HepG2 (cell line): Measurements from ENCODE around the gene ASIC3. TPM values are rescaled to one million over a fixed set of nuclear protein-coding genes. Genes with fewer than 3 reads are reported as not detected.

Source experiments
- ATAC-seq: fragments of 200-7000 bp; cut with Tn5 transposase; 3 replicates; pipeline ENCODE4 v1.9.1; 2020; ENCODE audit warnings: mild to moderate bottlenecking, moderate library complexity
- BruUV-seq: library from RNA; stranded (reverse); fragments of 400-500 nt; replicated peaks from 2 replicates; lab custom pipeline; 2021; lab: Mats Ljungman, UMichigan
- CTCF ChIA-PET: fragments of 300-600 bp; formaldehyde crosslinking; extraction: SDS; loops from one replicate; lab custom pipeline; 2021; ENCODE audit warnings: low total read pairs, inconsistent platforms, low intra/inter-chr PET ratio; lab: Yijun Ruan, JAX
- POLR2A ChIA-PET: fragments of 350-600 bp; sonication (Branson Sonifier 250); formaldehyde crosslinking; loops from one replicate; lab custom pipeline; 2020; ENCODE audit warnings: antibody characterized with exemption, inconsistent platforms; lab: Yijun Ruan, JAX
- DNase-seq: peaks from one replicate; pipeline ENCODE4 v3.0.0-alpha.2; 2015; ENCODE audit warnings: low spot score
- FAIRE-seq: peaks from 3 replicates; lab custom pipeline; 2011; peaks lifted over from hg19 to GRCh38; lab: Jason Lieb, UNC
- H2AFZ ChIP-seq: one replicate; pipeline ENCODE4 v1.6.1; 2011; ENCODE audit warnings: low read length, inconsistent platforms
- H3K27ac ChIP-seq: fragments of 300-600 bp; 3 replicates; pipeline ENCODE4 v1.8.0; 2011; ENCODE audit warnings: mixed run types, mild to moderate bottlenecking, mixed read lengths, low read length, inconsistent platforms; ENCODE audit not compliant: insufficient read depth; ENCODE audit errors: extremely low read length
- H3K27me3 ChIP-seq, 2 experiments: fragments of 200-600 bp in 1 of 2; 2 replicates in 1 of 2; 3 replicates in 1 of 2; pipeline versions ENCODE4 v1.6.0 to v1.8.0; 2011; ENCODE audit warnings: low read length in 2 of 2, mild to moderate bottlenecking in 2 of 2, moderate library complexity in 2 of 2, inconsistent platforms in 1 of 2; ENCODE audit not compliant: insufficient read depth in 2 of 2, control insufficient read depth in 1 of 2
- H3K36me3 ChIP-seq, 2 experiments: fragments of 200-600 bp in 1 of 2; replicated peaks in 1 of 2; 2 replicates in 1 of 2; 3 replicates in 1 of 2; pipeline versions ENCODE4 v1.5.1 to v1.8.0; 2011; ENCODE audit warnings: low read length in 2 of 2, inconsistent platforms in 1 of 2; ENCODE audit not compliant: insufficient read depth in 2 of 2, control insufficient read depth in 1 of 2
- H3K4me1 ChIP-seq: 2 replicates; pipeline ENCODE4 v1.5.1; 2012; ENCODE audit warnings: low read length, inconsistent platforms; ENCODE audit not compliant: insufficient read depth
- H3K4me2 ChIP-seq: 2 replicates; pipeline ENCODE4 v1.6.0; 2011; ENCODE audit warnings: low read depth, low read length, inconsistent platforms
- H3K4me3 ChIP-seq, 3 experiments: fragments of 200-600 bp in 1 of 3; sonication (generic), shearing (Covaris generic) in 1 of 3; replicated peaks in 1 of 3; 2 replicates each; pipeline ENCODE4 v1.5.1; 2011 to 2016; ENCODE audit warnings: low read length in 3 of 3, inconsistent platforms in 2 of 3, low read depth in 2 of 3, mild to moderate bottlenecking in 2 of 3, control low read depth in 1 of 3, mixed read lengths in 1 of 3; ENCODE audit not compliant: insufficient read depth in 1 of 3
- H3K79me2 ChIP-seq: one replicate; pipeline ENCODE4 v1.6.1; 2011; ENCODE audit warnings: low read length, inconsistent platforms; ENCODE audit not compliant: insufficient read depth
- H3K9ac ChIP-seq: 2 replicates; pipeline ENCODE4 v1.6.0; 2011; ENCODE audit warnings: mild to moderate bottlenecking, low read depth, low read length, inconsistent platforms; ENCODE audit not compliant: insufficient read depth
- H3K9me3 ChIP-seq: 2 replicates; pipeline ENCODE4 v1.5.1; 2012; ENCODE audit warnings: mild to moderate bottlenecking, low read length
- H4K20me1 ChIP-seq: 2 replicates; pipeline ENCODE4 v1.6.0; 2011; ENCODE audit warnings: inconsistent platforms, mild to moderate bottlenecking, low read length, moderate library complexity; ENCODE audit not compliant: insufficient read depth
- ADNP ChIP-seq: sonication (generic); formaldehyde crosslinking; IDR thresholded peaks from 2 replicates; pipeline ENCODE4 v1.4.0; 2020; ENCODE audit warnings: missing genetic modification reagents
- HDAC2 ChIP-seq: sonication (generic); formaldehyde crosslinking; IDR thresholded peaks from 2 replicates; pipeline ENCODE4 v1.4.0; 2020; ENCODE audit warnings: missing genetic modification reagents
- LCORL ChIP-seq, 2 experiments: fragments of 450-650 bp in 1 of 2; sonication (generic) in 1 of 2; formaldehyde crosslinking in 1 of 2; IDR thresholded peaks; 2 replicates each; pipeline versions ENCODE4 v1.5.0 to v1.6.1; 2017 to 2020; ENCODE audit warnings: antibody characterized with exemption in 1 of 2, missing genetic modification reagents in 1 of 2
- SALL1 ChIP-seq: sonication (generic); formaldehyde crosslinking; IDR thresholded peaks from 2 replicates; pipeline ENCODE4 v1.8.0; 2022; ENCODE audit warnings: mild to moderate bottlenecking, missing genetic modification reagents
- ZNF564 ChIP-seq: sonication (generic); formaldehyde crosslinking; IDR thresholded peaks from 2 replicates; pipeline ENCODE4 v1.8.1; 2023; ENCODE audit warnings: mild to moderate bottlenecking, missing genetic modification reagents
- WGBS: methylation state at CpG from one replicate; pipeline ENCODE4 v1.1.6; 2017; ENCODE audit warnings: low lambda C conversion rate; 5-methylcytosine and 5-hydroxymethylcytosine counted together
- in situ Hi-C: cut with HindIII; loops from 2 replicates; pipeline ENCODE4 v1.10.0; 2017; ENCODE audit warnings: low pct_unique_long_range_greater_than_20kb; ENCODE audit not compliant: extremely low pct_ligation_motif_present
- intact Hi-C: fragments of 100-400 bp; cut with micrococcal nuclease; formaldehyde crosslinking; loops from one replicate; pipeline ENCODE4 v1.10.0; 2022; ENCODE audit not compliant: unreplicated experiment
- polyA plus RNA-seq, 8 experiments: library from polyadenylated mRNA; depleted of rRNA in 3 of 8; stranded (reverse) in 7 of 8; unstranded in 1 of 8; fragments of >200 nt; fragmentation: Illumina TruSeq in 4 of 8; extraction: Trizol in 4 of 8; gene quantifications; 2 replicates each; pipeline versions ENCODE4 v1.2.1 to v1.2.3, GENCODE V29; 2011 to 2016; ENCODE audit warnings: low read depth in 4 of 8, missing spikeins in 1 of 8, mixed read lengths in 1 of 8; ENCODE audit not compliant: insufficient read depth in 1 of 8
- total RNA-seq, 5 experiments: library from RNA; depleted of rRNA; stranded (reverse); fragments of >200 nt; fragmentation: Illumina TruSeq; extraction: Trizol; gene quantifications; 2 replicates each; pipeline ENCODE4 v1.2.3, GENCODE V29; 2016; ENCODE audit warnings: low read depth in 1 of 5
- TF ChIP-seq, protein P1 (sequence below): IDR thresholded peaks from 2 replicates; pipeline ENCODE4 v1.6.1; 2016; ENCODE audit warnings: low read depth, control low read depth
- TF ChIP-seq, protein P2 (sequence below): IDR thresholded peaks from 2 replicates; pipeline ENCODE4 v1.6.1; 2018; ENCODE audit warnings: missing genetic modification reagents
- TF ChIP-seq, protein P3 (sequence below): sonication (generic); formaldehyde crosslinking; IDR thresholded peaks from 2 replicates; pipeline ENCODE4 v1.5.0; 2020; ENCODE audit warnings: mild to moderate bottlenecking, missing genetic modification reagents, moderate library complexity
- TF ChIP-seq, protein P4 (sequence below): sonication (generic); formaldehyde crosslinking; IDR thresholded peaks from 2 replicates; pipeline ENCODE4 v1.5.0; 2020; ENCODE audit warnings: mild to moderate bottlenecking, missing genetic modification reagents, borderline replicate concordance

ASIC3 gene
- total and polyA plus RNA-seq, 2 of the 13 experiments (the other 11 are each of a cell fraction or from before 2014, with no cell fraction given), result 0.51 TPM; not detected in 1

DNA sequence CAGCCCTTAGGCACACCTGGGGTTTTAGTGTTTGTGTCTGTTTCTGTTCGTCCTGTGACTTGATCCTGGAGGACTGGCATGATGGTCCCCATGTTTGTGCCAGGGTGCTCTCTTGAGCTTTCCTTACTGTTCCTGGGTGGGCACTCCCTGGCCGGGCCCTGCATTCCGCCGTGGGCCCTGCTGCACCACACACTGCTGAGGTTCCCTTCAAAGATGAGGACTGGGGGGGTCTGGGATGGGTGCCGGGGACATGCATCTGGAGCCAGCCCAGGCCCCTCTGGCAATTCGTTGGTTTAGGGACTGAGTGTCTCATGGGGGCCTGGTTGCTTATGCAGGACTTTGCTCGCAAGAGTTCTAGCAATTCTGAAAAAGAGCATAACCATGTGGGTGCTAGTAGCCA is 42.7 kb downstream of the ASIC3 start (continued):
- TF ChIP-seq, protein P1, sequence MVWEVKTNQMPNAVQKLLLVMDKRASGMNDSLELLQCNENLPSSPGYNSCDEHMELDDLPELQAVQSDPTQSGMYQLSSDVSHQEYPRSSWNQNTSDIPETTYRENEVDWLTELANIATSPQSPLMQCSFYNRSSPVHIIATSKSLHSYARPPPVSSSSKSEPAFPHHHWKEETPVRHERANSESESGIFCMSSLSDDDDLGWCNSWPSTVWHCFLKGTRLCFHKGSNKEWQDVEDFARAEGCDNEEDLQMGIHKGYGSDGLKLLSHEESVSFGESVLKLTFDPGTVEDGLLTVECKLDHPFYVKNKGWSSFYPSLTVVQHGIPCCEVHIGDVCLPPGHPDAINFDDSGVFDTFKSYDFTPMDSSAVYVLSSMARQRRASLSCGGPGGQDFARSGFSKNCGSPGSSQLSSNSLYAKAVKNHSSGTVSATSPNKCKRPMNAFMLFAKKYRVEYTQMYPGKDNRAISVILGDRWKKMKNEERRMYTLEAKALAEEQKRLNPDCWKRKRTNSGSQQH (CRISPR knock-in tag), result no peak
- no peak for TF ChIP-seq LCORL (IDR thresholded peaks at IDR 0.05)
- TF ChIP-seq LCORL (CRISPR knock-in tag; IDR thresholded peaks at IDR 0.05), result no peak
- no peak for TF ChIP-seq ZNF564 (CRISPR knock-in tag)
- TF ChIP-seq HDAC2 (CRISPR knock-in tag), result no peak
- TF ChIP-seq, protein P2, sequence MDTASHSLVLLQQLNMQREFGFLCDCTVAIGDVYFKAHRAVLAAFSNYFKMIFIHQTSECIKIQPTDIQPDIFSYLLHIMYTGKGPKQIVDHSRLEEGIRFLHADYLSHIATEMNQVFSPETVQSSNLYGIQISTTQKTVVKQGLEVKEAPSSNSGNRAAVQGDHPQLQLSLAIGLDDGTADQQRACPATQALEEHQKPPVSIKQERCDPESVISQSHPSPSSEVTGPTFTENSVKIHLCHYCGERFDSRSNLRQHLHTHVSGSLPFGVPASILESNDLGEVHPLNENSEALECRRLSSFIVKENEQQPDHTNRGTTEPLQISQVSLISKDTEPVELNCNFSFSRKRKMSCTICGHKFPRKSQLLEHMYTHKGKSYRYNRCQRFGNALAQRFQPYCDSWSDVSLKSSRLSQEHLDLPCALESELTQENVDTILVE (CRISPR knock-in tag), result no peak
- TF ChIP-seq, all 625 proteins: peak for 0

DNA sequence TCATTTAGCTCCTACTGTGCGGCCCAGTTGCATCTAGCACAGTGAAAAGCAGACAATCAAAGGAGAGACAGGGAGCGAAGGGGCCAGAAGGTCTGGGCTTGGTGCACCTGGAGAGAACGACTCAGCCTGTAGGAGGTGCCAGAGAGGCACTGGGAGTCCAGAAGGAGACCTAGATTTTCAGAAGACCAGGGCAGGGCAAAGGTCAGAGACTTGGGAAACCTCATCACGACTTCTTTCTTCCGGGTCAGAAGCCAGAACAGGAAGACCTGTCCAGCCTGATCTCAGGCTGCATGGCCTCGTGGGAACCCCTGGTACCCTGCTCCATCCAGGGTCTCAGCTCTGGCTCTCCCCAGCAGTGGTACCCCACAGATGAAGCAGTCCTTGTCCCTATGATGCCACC is 43.1 kb downstream of the ASIC3 start:
- Histone ChIP-seq H3K4me1 (peaks cover 41% of the 10 kb centered on the region), H3K4me2 (peak overlapping the region; percentile 1; the same call in 1 of the 2 replicates), H3K79me2 (peaks cover 95% of the 10 kb centered on the region), H3K27ac (no peak overlapping the region), H3K9ac (no peak overlapping the region), H3K4me3 (no peak overlapping the region), H4K20me1 (peaks cover 75% of the 10 kb centered on the region), H3K27me3 (no peaks in the 10 kb centered on the region), H3K9me3 (no peaks in the 10 kb centered on the region), H2AFZ (no peak overlapping the region), H3K36me3 (peaks cover 8 to 35% of the 10 kb centered on the region in 2 experiments; a peak in 4 of 5 replicates)
- ChIA-PET POLR2A (interaction anchor here (1.0 kb wide), 1 partner anchor 29 kb away, joined by 3 read pairs; no protein-coding TSS in a partner anchor), CTCF (interaction anchor here (0.7 kb wide), 1 partner anchor 19 kb away, joined by 3 read pairs; no protein-coding TSS in a partner anchor)
- FAIRE-seq, result peak; percentile 43
- DNase-seq, result no peak
- TF ChIP-seq, protein P3, sequence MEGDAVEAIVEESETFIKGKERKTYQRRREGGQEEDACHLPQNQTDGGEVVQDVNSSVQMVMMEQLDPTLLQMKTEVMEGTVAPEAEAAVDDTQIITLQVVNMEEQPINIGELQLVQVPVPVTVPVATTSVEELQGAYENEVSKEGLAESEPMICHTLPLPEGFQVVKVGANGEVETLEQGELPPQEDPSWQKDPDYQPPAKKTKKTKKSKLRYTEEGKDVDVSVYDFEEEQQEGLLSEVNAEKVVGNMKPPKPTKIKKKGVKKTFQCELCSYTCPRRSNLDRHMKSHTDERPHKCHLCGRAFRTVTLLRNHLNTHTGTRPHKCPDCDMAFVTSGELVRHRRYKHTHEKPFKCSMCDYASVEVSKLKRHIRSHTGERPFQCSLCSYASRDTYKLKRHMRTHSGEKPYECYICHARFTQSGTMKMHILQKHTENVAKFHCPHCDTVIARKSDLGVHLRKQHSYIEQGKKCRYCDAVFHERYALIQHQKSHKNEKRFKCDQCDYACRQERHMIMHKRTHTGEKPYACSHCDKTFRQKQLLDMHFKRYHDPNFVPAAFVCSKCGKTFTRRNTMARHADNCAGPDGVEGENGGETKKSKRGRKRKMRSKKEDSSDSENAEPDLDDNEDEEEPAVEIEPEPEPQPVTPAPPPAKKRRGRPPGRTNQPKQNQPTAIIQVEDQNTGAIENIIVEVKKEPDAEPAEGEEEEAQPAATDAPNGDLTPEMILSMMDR (CRISPR knock-in tag), result peak; percentile 60
- TF ChIP-seq, protein P4, sequence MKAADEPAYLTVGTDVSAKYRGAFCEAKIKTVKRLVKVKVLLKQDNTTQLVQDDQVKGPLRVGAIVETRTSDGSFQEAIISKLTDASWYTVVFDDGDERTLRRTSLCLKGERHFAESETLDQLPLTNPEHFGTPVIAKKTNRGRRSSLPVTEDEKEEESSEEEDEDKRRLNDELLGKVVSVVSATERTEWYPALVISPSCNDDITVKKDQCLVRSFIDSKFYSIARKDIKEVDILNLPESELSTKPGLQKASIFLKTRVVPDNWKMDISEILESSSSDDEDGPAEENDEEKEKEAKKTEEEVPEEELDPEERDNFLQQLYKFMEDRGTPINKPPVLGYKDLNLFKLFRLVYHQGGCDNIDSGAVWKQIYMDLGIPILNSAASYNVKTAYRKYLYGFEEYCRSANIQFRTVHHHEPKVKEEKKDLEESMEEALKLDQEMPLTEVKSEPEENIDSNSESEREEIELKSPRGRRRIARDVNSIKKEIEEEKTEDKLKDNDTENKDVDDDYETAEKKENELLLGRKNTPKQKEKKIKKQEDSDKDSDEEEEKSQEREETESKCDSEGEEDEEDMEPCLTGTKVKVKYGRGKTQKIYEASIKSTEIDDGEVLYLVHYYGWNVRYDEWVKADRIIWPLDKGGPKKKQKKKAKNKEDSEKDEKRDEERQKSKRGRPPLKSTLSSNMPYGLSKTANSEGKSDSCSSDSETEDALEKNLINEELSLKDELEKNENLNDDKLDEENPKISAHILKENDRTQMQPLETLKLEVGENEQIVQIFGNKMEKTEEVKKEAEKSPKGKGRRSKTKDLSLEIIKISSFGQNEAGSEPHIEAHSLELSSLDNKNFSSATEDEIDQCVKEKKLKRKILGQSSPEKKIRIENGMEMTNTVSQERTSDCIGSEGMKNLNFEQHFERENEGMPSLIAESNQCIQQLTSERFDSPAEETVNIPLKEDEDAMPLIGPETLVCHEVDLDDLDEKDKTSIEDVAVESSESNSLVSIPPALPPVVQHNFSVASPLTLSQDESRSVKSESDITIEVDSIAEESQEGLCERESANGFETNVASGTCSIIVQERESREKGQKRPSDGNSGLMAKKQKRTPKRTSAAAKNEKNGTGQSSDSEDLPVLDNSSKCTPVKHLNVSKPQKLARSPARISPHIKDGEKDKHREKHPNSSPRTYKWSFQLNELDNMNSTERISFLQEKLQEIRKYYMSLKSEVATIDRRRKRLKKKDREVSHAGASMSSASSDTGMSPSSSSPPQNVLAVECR (CRISPR knock-in tag), result peak; percentile 40; the same call in 1 of the 2 replicates
- no peak for TF ChIP-seq ADNP (CRISPR knock-in tag)
- 0 out of 2 replicates have a peak, but pooled peaks have one; percentile 22 for TF ChIP-seq SALL1
- WGBS, result 59% methylated on average over 6 of the region's 6 CpGs
- ATAC-seq, result no peak
- intact Hi-C loops, result no loop called here
- BruUV-seq, result no TSS peak
- in situ Hi-C loops, result no loop called here
